H1 (cell line): Measurements from ENCODE around the gene ADH1C. TPM values are rescaled to one million over a fixed set of nuclear protein-coding genes. Genes with fewer than 3 reads are reported as not detected.

Source experiments
- CTCF ChIA-PET: fragments of 300-600 bp; sonication (Branson Sonifier 250); formaldehyde crosslinking; loops from one replicate; lab custom pipeline; 2021; ENCODE audit not compliant: partially characterized antibody; lab: Charles Lee
- POLR2A ChIA-PET: fragments of 300-600 bp; sonication (Branson Sonifier 250); formaldehyde crosslinking; loops from one replicate; lab custom pipeline; 2021; ENCODE audit warnings: inconsistent platforms; ENCODE audit not compliant: partially characterized antibody; lab: Charles Lee
- DNase-seq, 2 experiments: peaks; one replicate each; pipeline versions ENCODE4 v3.0.0 to v3.0.0-alpha.2; 2010 to 2022; ENCODE audit warnings: low spot score in 2 of 2, low read depth in 1 of 2, mixed read lengths in 1 of 2
- FAIRE-seq: peaks from 2 replicates; lab custom pipeline; 2011; peaks lifted over from hg19 to GRCh38; lab: Jason Lieb, UNC
- H2AFZ ChIP-seq: 2 replicates; pipeline ENCODE4 v1.8.1; 2012; ENCODE audit warnings: low read length, inconsistent platforms
- H2AK5ac ChIP-seq: 2 replicates; pipeline ENCODE4 v1.6.1; 2013; ENCODE audit warnings: low read depth, low read length
- H2BK120ac ChIP-seq: replicated peaks from 2 replicates; pipeline ENCODE3; 2013; ENCODE audit warnings: low read depth, low read length, inconsistent platforms
- H2BK12ac ChIP-seq: 2 replicates; pipeline ENCODE4 v1.6.1; 2013; ENCODE audit warnings: low read depth, low read length
- H2BK15ac ChIP-seq: 2 replicates; pipeline ENCODE4 v1.6.1; 2013; ENCODE audit warnings: low read length
- H2BK20ac ChIP-seq: 2 replicates; pipeline ENCODE4 v1.6.1; 2013; ENCODE audit warnings: low read length
- H2BK5ac ChIP-seq: 2 replicates; pipeline ENCODE4 v1.6.1; 2013; ENCODE audit warnings: low read depth, low read length
- H3K14ac ChIP-seq: 2 replicates; pipeline ENCODE4 v1.6.1; 2013; ENCODE audit warnings: inconsistent platforms; ENCODE audit not compliant: insufficient read length
- H3K18ac ChIP-seq: 2 replicates; pipeline ENCODE4 v1.6.1; 2013; ENCODE audit warnings: low read length; ENCODE audit errors: extremely low read depth
- H3K23ac ChIP-seq: 2 replicates; pipeline ENCODE4 v1.6.1; 2013; ENCODE audit warnings: inconsistent platforms; ENCODE audit not compliant: insufficient read length
- H3K23me2 ChIP-seq: 2 replicates; pipeline ENCODE4 v1.6.1; 2013; ENCODE audit warnings: low read depth, low read length
- H3K27ac ChIP-seq: 2 replicates; pipeline ENCODE4 v1.6.1; 2011; ENCODE audit warnings: low read depth, low read length, inconsistent platforms
- H3K27me3 ChIP-seq, 4 experiments: replicated peaks in 1 of 4; 1 replicate in 1 of 4; 2 replicates in 3 of 4; pipeline versions ENCODE4 v1.6.1 to v1.8.1; 2011 to 2013; ENCODE audit warnings: low read length in 3 of 4, mild to moderate bottlenecking in 3 of 4, inconsistent platforms in 2 of 4, mixed read lengths in 2 of 4, moderate library complexity in 1 of 4; ENCODE audit not compliant: control insufficient read depth in 3 of 4, insufficient read depth in 3 of 4; ENCODE audit errors: extremely low read depth in 1 of 4
- H3K36me3 ChIP-seq, 4 experiments: 2 replicates each; pipeline versions ENCODE4 v1.6.1 to v1.8.1; 2011 to 2013; ENCODE audit warnings: mild to moderate bottlenecking in 4 of 4, low read length in 3 of 4, moderate library complexity in 2 of 4, control low read depth in 1 of 4, inconsistent platforms in 1 of 4; ENCODE audit not compliant: insufficient read depth in 4 of 4, control insufficient read depth in 2 of 4
- H3K4ac ChIP-seq: replicated peaks from 2 replicates; pipeline ENCODE3; 2013; ENCODE audit warnings: low read length, low read depth, mixed read lengths, inconsistent platforms; ENCODE audit not compliant: insufficient read length
- H3K4me1 ChIP-seq, 4 experiments: replicated peaks in 1 of 4; 1 replicate in 1 of 4; 2 replicates in 3 of 4; pipeline versions ENCODE4 v1.6.1 to v1.8.1; 2011 to 2013; ENCODE audit warnings: low read length in 3 of 4, inconsistent platforms in 2 of 4, mixed read lengths in 1 of 4; ENCODE audit not compliant: insufficient read depth in 4 of 4, control insufficient read depth in 3 of 4
- H3K4me2 ChIP-seq, 2 experiments: 2 replicates each; pipeline versions ENCODE4 v1.6.1 to v1.8.1; 2011 to 2013; ENCODE audit warnings: low read depth in 2 of 2, low read length in 2 of 2, control low read depth in 1 of 2, inconsistent platforms in 1 of 2, mild to moderate bottlenecking in 1 of 2; ENCODE audit not compliant: insufficient read depth in 1 of 2
- H3K4me3 ChIP-seq, 4 experiments: fragments of 200-600, 300-600 bp in 1 of 4; sonication (generic), shearing (Covaris generic), sonication (Bioruptor Twin) in 1 of 4; 2 replicates each; pipeline versions ENCODE4 v1.5.1 to v1.8.1; 2011 to 2016; ENCODE audit warnings: low read length in 4 of 4, low read depth in 3 of 4, control low read depth in 2 of 4, inconsistent platforms in 2 of 4, mild to moderate bottlenecking in 2 of 4, mixed read lengths in 1 of 4, moderate library complexity in 1 of 4; ENCODE audit not compliant: insufficient read depth in 2 of 4; ENCODE audit errors: extremely low read depth in 1 of 4
- H3K56ac ChIP-seq: replicated peaks from 2 replicates; pipeline ENCODE3; 2013; ENCODE audit warnings: low read depth, mild to moderate bottlenecking, mixed read lengths, low read length, inconsistent platforms; ENCODE audit not compliant: insufficient read length
- H3K79me1 ChIP-seq: 2 replicates; pipeline ENCODE4 v1.6.1; 2013; ENCODE audit warnings: low read depth, low read length, control low read depth
- H3K79me2 ChIP-seq, 2 experiments: 2 replicates each; pipeline versions ENCODE4 v1.6.1 to v1.8.1; 2012 to 2013; ENCODE audit warnings: low read length in 2 of 2, mild to moderate bottlenecking in 2 of 2, inconsistent platforms in 1 of 2; ENCODE audit not compliant: insufficient read depth in 2 of 2, control insufficient read depth in 1 of 2
- H3K9ac ChIP-seq, 4 experiments: replicated peaks in 1 of 4; 1 replicate in 1 of 4; 2 replicates in 3 of 4; pipeline versions ENCODE4 v1.6.1 to v1.8.1; 2011 to 2013; ENCODE audit warnings: low read depth in 3 of 4, low read length in 3 of 4, control low read depth in 2 of 4, mild to moderate bottlenecking in 2 of 4, moderate library complexity in 2 of 4, inconsistent platforms in 1 of 4; ENCODE audit errors: extremely low read depth in 1 of 4
- H3K9me3 ChIP-seq, 2 experiments: 2 replicates each; pipeline versions ENCODE4 v1.6.1 to v1.8.1; 2012 to 2013; ENCODE audit warnings: mild to moderate bottlenecking in 2 of 2, moderate library complexity in 2 of 2, control low read depth in 1 of 2, inconsistent platforms in 1 of 2, low read depth in 1 of 2, low read length in 1 of 2, mixed read lengths in 1 of 2; ENCODE audit not compliant: insufficient read depth in 2 of 2
- H4K20me1 ChIP-seq, 2 experiments: replicated peaks in 1 of 2; 2 replicates each; pipeline versions ENCODE3 to v1.8.1; 2011 to 2013; ENCODE audit warnings: inconsistent platforms in 2 of 2, low read length in 2 of 2, mild to moderate bottlenecking in 1 of 2; ENCODE audit not compliant: insufficient read depth in 2 of 2, control insufficient read depth in 1 of 2
- H4K5ac ChIP-seq: 2 replicates; pipeline ENCODE4 v1.6.1; 2013; ENCODE audit warnings: low read length, low read depth, mixed read lengths, inconsistent platforms; ENCODE audit not compliant: insufficient read length
- H4K8ac ChIP-seq: 2 replicates; pipeline ENCODE4 v1.8.0; 2013; ENCODE audit warnings: mild to moderate bottlenecking, moderate library complexity, low read length, inconsistent platforms; ENCODE audit not compliant: insufficient read depth; ENCODE audit errors: extremely low read depth
- H4K91ac ChIP-seq: replicated peaks from 2 replicates; pipeline ENCODE3; 2013; ENCODE audit warnings: low read length, mixed read lengths, inconsistent platforms; ENCODE audit not compliant: insufficient read length
- ASH2L ChIP-seq: fragments of 200-600, 300-600 bp; sonication (generic); IDR thresholded peaks from one replicate; pipeline ENCODE4 v1.7.1; 2017; ENCODE audit warnings: low read length
- BACH1 ChIP-seq: IDR thresholded peaks from 2 replicates; pipeline ENCODE4 v1.6.1; 2012; ENCODE audit warnings: low read length, improper control_type of control experiment
- GABPA ChIP-seq: IDR thresholded peaks from 2 replicates; pipeline ENCODE4 v1.6.1; 2011; ENCODE audit warnings: mild to moderate bottlenecking, low read length, moderate library complexity, borderline replicate concordance; ENCODE audit not compliant: insufficient read depth
- NRF1 ChIP-seq: IDR thresholded peaks from 2 replicates; pipeline ENCODE4 v1.6.1; 2011; ENCODE audit warnings: mild to moderate bottlenecking, low read depth, low read length, improper control_type of control experiment
- POLR2A ChIP-seq, 2 experiments: IDR thresholded peaks; 1 replicate in 1 of 2; 2 replicates in 1 of 2; pipeline ENCODE4 v1.6.1; 2011; ENCODE audit warnings: low read depth in 2 of 2, low read length in 2 of 2, mild to moderate bottlenecking in 2 of 2; ENCODE audit errors: control extremely low read depth in 1 of 2
- SIRT6 ChIP-seq: IDR thresholded peaks from one replicate; pipeline ENCODE4 v1.7.1; 2012; ENCODE audit warnings: low read length, inconsistent platforms
- SIX5 ChIP-seq: IDR thresholded peaks from 2 replicates; pipeline ENCODE4 v1.6.1; 2011; ENCODE audit warnings: mild to moderate bottlenecking, low read depth, low read length
- WGBS, 2 experiments: shearing (Covaris generic) in 1 of 2; methylation state at CpG; one replicate each; pipeline versions ENCODE4 v1.1.6 to v1.1.7; 2013 to 2015; ENCODE audit warnings: low lambda C conversion rate in 2 of 2, mixed read lengths in 2 of 2, inconsistent platforms in 1 of 2, low coverage in 1 of 2, missing lambda C conversion rate in 1 of 2; ENCODE audit not compliant: insufficient replicate concordance in 2 of 2, insufficient coverage in 1 of 2, insufficient read length in 1 of 2; ENCODE audit errors: extremely low coverage in 1 of 2, missing lambda C conversion rate in 1 of 2; 5-methylcytosine and 5-hydroxymethylcytosine counted together
- polyA plus RNA-seq, 7 experiments: library from polyadenylated mRNA; depleted of rRNA in 3 of 7; stranded (reverse) in 5 of 7; unstranded in 2 of 7; fragments of >200 nt in 5 of 7; fragments of 200-250 nt in 2 of 7; gene quantifications; 1 replicate in 5 of 7; 2 replicates in 1 of 7; 4 replicates in 1 of 7; pipeline versions ENCODE4 v1.2.1 to v1.2.3, GENCODE V29; 2011 to 2013; ENCODE audit warnings: missing spikeins in 2 of 7, mixed read lengths in 2 of 7
- total RNA-seq: library from RNA; stranded (reverse); fragmentation: NEBNext Ultra II Directional; extraction: Animal tissue kit (Norgen Biotek cat#: 25700); gene quantifications from 2 replicates; pipeline ENCODE4 v1.2.1, GENCODE V29; 2021
- TF ChIP-seq, protein P1 (sequence below): IDR thresholded peaks from 2 replicates; pipeline ENCODE4 v1.6.1; 2012; ENCODE audit warnings: inconsistent platforms
- TF ChIP-seq, protein P2 (sequence below), 3 experiments: IDR thresholded peaks; 1 replicate in 2 of 3; 2 replicates in 1 of 3; pipeline versions ENCODE4 v1.5.1 to v1.6.1; 2011; ENCODE audit warnings: low read length in 3 of 3, mild to moderate bottlenecking in 3 of 3, inconsistent platforms in 2 of 3, low read depth in 1 of 3, moderate library complexity in 1 of 3; ENCODE audit not compliant: insufficient read depth in 1 of 3; ENCODE audit errors: control extremely low read depth in 1 of 3
- TF ChIP-seq, protein P3 (sequence below): IDR thresholded peaks from 2 replicates; pipeline ENCODE4 v1.6.1; 2012; ENCODE audit warnings: low read length, inconsistent platforms

ADH1C gene
- total and polyA plus RNA-seq, 2 of the 8 experiments (the other 6 are each of a cell fraction or from before 2014, with no cell fraction given): not detected

DNA sequence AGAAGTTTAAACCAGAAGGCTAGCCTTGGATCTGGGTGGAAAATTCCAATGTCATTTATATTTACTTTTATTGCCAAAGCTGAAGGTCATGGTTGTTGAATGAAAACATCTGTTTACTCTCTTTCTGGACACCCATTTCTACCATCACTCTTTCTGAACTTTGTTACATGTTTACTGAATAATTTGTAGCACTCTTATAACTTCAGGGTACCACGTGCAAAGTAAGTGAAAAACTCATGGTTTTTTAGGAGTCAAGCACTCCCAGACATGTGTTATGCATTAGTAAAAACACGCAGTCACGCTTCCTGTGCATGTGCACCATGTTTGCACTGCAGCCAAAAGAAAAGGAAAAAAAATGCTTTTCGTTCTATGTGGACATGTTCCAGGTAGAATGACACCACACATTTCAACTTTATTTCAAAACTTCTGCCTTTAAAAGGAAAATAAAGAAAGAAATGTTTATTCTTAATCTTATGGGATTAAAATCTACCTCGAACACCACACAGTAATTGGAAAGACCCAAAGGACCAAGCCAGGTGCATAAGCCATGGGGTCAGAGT is 31.4 kb upstream of the ADH1C start:
- ChIA-PET POLR2A (no interaction called here), CTCF (interaction anchor here (1.2 to 3.5 kb wide), 2 partner anchors 19 to 21 kb away, joined by 4 to 11 read pairs; no protein-coding TSS in a partner anchor)
- H4K8ac ChIP-seq: no peak overlapping the region
- H4K5ac ChIP-seq: no peak overlapping the region
- H3K4me3 ChIP-seq: no peak overlapping the region
- no peak overlapping the region for H2AFZ ChIP-seq
- DNase-seq (no peak), FAIRE-seq (no peak)
- H3K23me2 ChIP-seq: no peaks in the 10 kb centered on the region
- no peak overlapping the region for H3K4ac ChIP-seq
- no peak overlapping the region for H3K14ac ChIP-seq
- no peak overlapping the region for H2BK15ac ChIP-seq
- WGBS, 2 experiments: 92% methylated on average over 5 of the region's 5 CpGs; no CpG with 5 or more reads in 1 of the 2 experiments
- no peak overlapping the region for H3K27ac ChIP-seq
- no peak overlapping the region for H2AK5ac ChIP-seq
- H2BK12ac ChIP-seq: no peak overlapping the region
- no peak overlapping the region for H4K91ac ChIP-seq
- no peaks in the 10 kb centered on the region for H3K9me3 ChIP-seq
- no peaks in the 10 kb centered on the region for H3K36me3 ChIP-seq
- H2BK5ac ChIP-seq: no peak overlapping the region
- no peak overlapping the region for H3K9ac ChIP-seq
- H2BK20ac ChIP-seq: no peak overlapping the region
- H4K20me1 ChIP-seq: no peaks in the 10 kb centered on the region
- no peaks in the 10 kb centered on the region for H3K4me1 ChIP-seq
- no peak overlapping the region for H3K4me2 ChIP-seq
- no peak overlapping the region for H3K23ac ChIP-seq
- no peaks in the 10 kb centered on the region for H3K27me3 ChIP-seq
- H2BK120ac ChIP-seq: no peak overlapping the region
- no peak overlapping the region for H3K56ac ChIP-seq
- no peaks in the 10 kb centered on the region for H3K79me1 ChIP-seq
- H3K18ac ChIP-seq: no peak overlapping the region
- H3K79me2 ChIP-seq: no peaks in the 10 kb centered on the region
- TF ChIP-seq SIX5: no peak
- TF ChIP-seq, protein P1, sequence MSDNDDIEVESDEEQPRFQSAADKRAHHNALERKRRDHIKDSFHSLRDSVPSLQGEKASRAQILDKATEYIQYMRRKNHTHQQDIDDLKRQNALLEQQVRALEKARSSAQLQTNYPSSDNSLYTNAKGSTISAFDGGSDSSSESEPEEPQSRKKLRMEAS: no peak
- no peak for TF ChIP-seq BACH1
- TF ChIP-seq SIRT6: no peak
- no peak for TF ChIP-seq NRF1
- TF ChIP-seq, protein P2, sequence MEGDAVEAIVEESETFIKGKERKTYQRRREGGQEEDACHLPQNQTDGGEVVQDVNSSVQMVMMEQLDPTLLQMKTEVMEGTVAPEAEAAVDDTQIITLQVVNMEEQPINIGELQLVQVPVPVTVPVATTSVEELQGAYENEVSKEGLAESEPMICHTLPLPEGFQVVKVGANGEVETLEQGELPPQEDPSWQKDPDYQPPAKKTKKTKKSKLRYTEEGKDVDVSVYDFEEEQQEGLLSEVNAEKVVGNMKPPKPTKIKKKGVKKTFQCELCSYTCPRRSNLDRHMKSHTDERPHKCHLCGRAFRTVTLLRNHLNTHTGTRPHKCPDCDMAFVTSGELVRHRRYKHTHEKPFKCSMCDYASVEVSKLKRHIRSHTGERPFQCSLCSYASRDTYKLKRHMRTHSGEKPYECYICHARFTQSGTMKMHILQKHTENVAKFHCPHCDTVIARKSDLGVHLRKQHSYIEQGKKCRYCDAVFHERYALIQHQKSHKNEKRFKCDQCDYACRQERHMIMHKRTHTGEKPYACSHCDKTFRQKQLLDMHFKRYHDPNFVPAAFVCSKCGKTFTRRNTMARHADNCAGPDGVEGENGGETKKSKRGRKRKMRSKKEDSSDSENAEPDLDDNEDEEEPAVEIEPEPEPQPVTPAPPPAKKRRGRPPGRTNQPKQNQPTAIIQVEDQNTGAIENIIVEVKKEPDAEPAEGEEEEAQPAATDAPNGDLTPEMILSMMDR (IDR thresholded peaks at IDR 0.05; ENCODE audit: control extremely low read depth in 1 of 3, insufficient read depth in 1 of 3, low read depth in 1 of 3, low read length in 3 of 3): no peak
- TF ChIP-seq ASH2L: no peak
- TF ChIP-seq, protein P3, sequence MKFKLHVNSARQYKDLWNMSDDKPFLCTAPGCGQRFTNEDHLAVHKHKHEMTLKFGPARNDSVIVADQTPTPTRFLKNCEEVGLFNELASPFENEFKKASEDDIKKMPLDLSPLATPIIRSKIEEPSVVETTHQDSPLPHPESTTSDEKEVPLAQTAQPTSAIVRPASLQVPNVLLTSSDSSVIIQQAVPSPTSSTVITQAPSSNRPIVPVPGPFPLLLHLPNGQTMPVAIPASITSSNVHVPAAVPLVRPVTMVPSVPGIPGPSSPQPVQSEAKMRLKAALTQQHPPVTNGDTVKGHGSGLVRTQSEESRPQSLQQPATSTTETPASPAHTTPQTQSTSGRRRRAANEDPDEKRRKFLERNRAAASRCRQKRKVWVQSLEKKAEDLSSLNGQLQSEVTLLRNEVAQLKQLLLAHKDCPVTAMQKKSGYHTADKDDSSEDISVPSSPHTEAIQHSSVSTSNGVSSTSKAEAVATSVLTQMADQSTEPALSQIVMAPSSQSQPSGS: no peak
- TF ChIP-seq POLR2A (IDR thresholded peaks at IDR 0.05; ENCODE audit: control extremely low read depth in 1 of 2, low read depth in 2 of 2, low read length in 2 of 2): no peak
- no peak for TF ChIP-seq GABPA
